GM18526 (cell line): ENCODE data around the gene PIMREG.

Experiments used
- POLR2A ChIP-seq: IDR thresholded peaks from 3 replicates; pipeline ENCODE4 v1.6.1; 2011; ENCODE audit not compliant: insufficient read length; ENCODE audit errors: extremely low read depth

PIMREG gene

GRCh38 chr17:6495450-6496115 lies 51.3 kb downstream of the PIMREG start:
- TF ChIP-seq POLR2A: no peak

DNA sequence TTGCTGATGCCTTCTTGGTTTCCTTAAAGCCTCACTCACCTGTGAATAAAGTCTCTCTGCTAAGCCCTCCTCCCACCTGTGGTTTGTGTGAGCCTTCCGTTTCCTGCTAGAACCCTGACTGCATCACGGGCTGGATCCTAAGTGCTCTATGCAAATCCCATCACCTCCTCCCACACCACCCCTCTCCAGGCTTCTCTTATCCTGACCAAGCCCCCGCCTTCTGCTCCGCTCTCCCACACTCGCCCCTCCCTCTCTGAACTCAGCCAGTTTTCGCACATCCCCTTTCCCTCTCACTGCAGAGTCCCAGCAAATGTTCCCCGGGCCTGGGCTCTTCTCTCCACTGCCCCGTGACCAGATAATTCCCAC lies 51.8 kb downstream of the PIMREG start:
- no peak for TF ChIP-seq POLR2A

GRCh38 chr17:6496640-6497441 lies 52.6 kb downstream of the PIMREG start:
- no peak for TF ChIP-seq POLR2A

DNA sequence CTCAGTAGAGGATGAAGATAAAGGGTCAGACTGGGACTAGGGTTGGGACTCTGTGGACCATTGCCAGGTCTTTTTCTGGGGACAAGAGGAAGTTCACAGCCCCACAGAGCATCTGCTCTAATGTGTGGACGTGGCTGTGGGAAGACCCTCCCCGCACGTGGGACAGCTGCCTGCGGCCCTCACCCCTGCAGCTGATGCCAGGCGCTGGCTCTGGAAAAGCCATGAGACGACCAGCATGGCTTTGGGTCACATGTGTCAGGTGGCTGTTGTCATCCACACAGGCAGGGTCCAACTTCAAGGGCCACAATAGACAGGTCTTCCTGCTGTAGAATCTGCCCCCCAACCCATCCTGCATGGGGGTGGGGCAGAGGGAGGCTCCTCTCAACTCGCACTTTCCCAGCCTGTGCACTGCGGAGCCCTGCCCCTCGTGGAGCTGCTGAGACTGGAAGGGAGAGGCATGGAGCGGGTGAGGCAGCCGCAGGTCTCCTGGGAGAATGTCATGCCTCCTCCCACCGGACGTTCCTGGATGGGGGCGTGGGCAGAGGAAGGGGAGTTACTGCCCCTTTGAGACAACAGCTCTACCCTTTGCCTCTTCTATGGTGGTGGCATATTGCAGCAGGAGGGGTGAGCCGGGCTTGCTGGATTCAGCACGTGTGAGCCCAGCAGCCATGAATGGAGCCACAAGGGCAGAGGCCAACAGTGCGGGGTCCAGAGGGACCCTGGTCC lies 53.4 kb downstream of the PIMREG start:
- no peak for TF ChIP-seq POLR2A

DNA sequence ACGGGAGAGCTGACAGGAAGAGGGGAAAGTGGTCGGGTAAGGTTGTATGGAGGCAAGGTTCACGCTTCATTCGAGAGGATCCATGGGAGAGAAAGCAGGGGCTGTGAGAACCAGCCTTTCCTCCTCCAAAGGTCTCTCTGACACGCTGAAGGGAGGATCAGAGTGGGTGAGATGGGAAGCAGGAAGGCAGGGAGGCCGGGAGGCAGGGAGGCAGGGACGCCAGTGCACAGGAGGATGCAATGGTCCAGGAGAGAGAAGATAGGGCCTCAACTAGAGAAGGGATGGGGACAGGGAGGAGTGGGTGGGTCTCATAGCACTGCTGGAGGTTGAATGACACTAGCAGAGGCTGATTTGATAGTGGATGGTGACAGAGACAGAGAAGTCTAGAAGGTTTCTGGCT lies 54.1 kb downstream of the PIMREG start:
- TF ChIP-seq POLR2A: no peak

GRCh38 chr17:6498901-6499540 lies 54.8 kb downstream of the PIMREG start:
- TF ChIP-seq POLR2A: no peak
